Astrocyte (in vitro differentiated cells and primary cell): ENCODE measurements around the gene ANKRD45. TPM values are rescaled to one million over a fixed set of nuclear protein-coding genes. Genes with fewer than 3 reads are reported as not detected.

Source experiments
- DNase-seq: peaks from one replicate; pipeline ENCODE4 v3.0.0-alpha.2; 2010; ENCODE audit warnings: low read depth
- FAIRE-seq: peaks from 2 replicates; lab custom pipeline; 2011; peaks lifted over from hg19 to GRCh38; lab: Jason Lieb, UNC
- H2AFZ ChIP-seq: 2 replicates; pipeline ENCODE4 v1.6.0; 2012; ENCODE audit warnings: low read depth, low read length, inconsistent platforms
- H3K27ac ChIP-seq: 2 replicates; pipeline ENCODE4 v1.5.1; 2011; ENCODE audit warnings: low read depth, low read length, inconsistent platforms
- H3K27me3 ChIP-seq: 2 replicates; pipeline ENCODE4 v1.6.0; 2011; ENCODE audit warnings: low read length, inconsistent platforms; ENCODE audit not compliant: insufficient read depth
- H3K36me3 ChIP-seq: 2 replicates; pipeline ENCODE4 v1.5.1; 2011; ENCODE audit warnings: low read length, inconsistent platforms; ENCODE audit not compliant: insufficient read depth
- H3K4me1 ChIP-seq: 2 replicates; pipeline ENCODE4 v1.5.1; 2011; ENCODE audit warnings: low read length, inconsistent platforms; ENCODE audit not compliant: insufficient read depth
- H3K4me2 ChIP-seq: 2 replicates; pipeline ENCODE4 v1.6.0; 2012; ENCODE audit warnings: low read length, inconsistent platforms
- H3K4me3 ChIP-seq: 2 replicates; pipeline ENCODE4 v1.5.1; 2011; ENCODE audit warnings: low read depth, mild to moderate bottlenecking, low read length, inconsistent platforms; ENCODE audit not compliant: insufficient read depth
- H3K79me2 ChIP-seq: 2 replicates; pipeline ENCODE4 v1.6.0; 2012; ENCODE audit warnings: mild to moderate bottlenecking, low read length, inconsistent platforms; ENCODE audit not compliant: insufficient read depth
- H3K9ac ChIP-seq: 2 replicates; pipeline ENCODE4 v1.6.0; 2012; ENCODE audit warnings: mild to moderate bottlenecking, low read length, inconsistent platforms
- H3K9me3 ChIP-seq: 2 replicates; pipeline ENCODE4 v1.5.1; 2012; ENCODE audit warnings: low read depth, mild to moderate bottlenecking, low read length, inconsistent platforms; ENCODE audit not compliant: insufficient read depth
- H4K20me1 ChIP-seq: 2 replicates; pipeline ENCODE4 v1.6.0; 2012; ENCODE audit warnings: low read length, inconsistent platforms; ENCODE audit not compliant: insufficient read depth
- H3K27ac Mint-ChIP-seq: one replicate; pipeline ENCODE4 v1.8.0; 2021; ENCODE audit warnings: mild to moderate bottlenecking, mixed read lengths; ENCODE audit not compliant: unreplicated experiment
- H3K27me3 Mint-ChIP-seq: one replicate; pipeline ENCODE4 v1.8.0; 2021; ENCODE audit warnings: low read depth, mixed read lengths; ENCODE audit not compliant: unreplicated experiment
- H3K36me3 Mint-ChIP-seq: one replicate; pipeline ENCODE4 v1.8.0; 2021; ENCODE audit warnings: low read depth, mixed read lengths; ENCODE audit not compliant: unreplicated experiment
- H3K4me1 Mint-ChIP-seq: one replicate; pipeline ENCODE4 v1.8.0; 2021; ENCODE audit warnings: low read depth, mixed read lengths; ENCODE audit not compliant: unreplicated experiment
- H3K4me3 Mint-ChIP-seq: one replicate; pipeline ENCODE4 v1.8.0; 2021; ENCODE audit warnings: mild to moderate bottlenecking, moderate library complexity, mixed read lengths; ENCODE audit not compliant: unreplicated experiment
- H3K9me3 Mint-ChIP-seq: one replicate; pipeline ENCODE4 v1.8.0; 2021; ENCODE audit warnings: mild to moderate bottlenecking, mixed read lengths; ENCODE audit not compliant: unreplicated experiment
- CTCF ChIP-seq: IDR thresholded peaks from 2 replicates; pipeline ENCODE4 v1.5.1; 2011; ENCODE audit warnings: low read depth, mild to moderate bottlenecking, inconsistent platforms, low read length, moderate library complexity; ENCODE audit not compliant: insufficient read depth
- EZH2 ChIP-seq: IDR thresholded peaks from 2 replicates; pipeline ENCODE4 v1.6.1; 2012; ENCODE audit warnings: mild to moderate bottlenecking, low read length, inconsistent platforms; ENCODE audit not compliant: insufficient read depth
- total RNA-seq: library from RNA; stranded (reverse); gene quantifications from 2 replicates; pipeline ENCODE4 v1.2.1, GENCODE V29; 2021

ANKRD45 gene
- total RNA-seq, 1 donor from 2014 or later, result 1.4 TPM

GRCh38 chr1:173560285-173560880 is 109.3 kb downstream of the ANKRD45 start:
- Histone ChIP-seq H3K36me3 (no peaks in the 10 kb centered on the region), H3K4me3 (no peak overlapping the region), H3K9me3 (no peaks in the 10 kb centered on the region), H3K9ac (no peak overlapping the region), H3K4me2 (no peak overlapping the region), H3K79me2 (no peaks in the 10 kb centered on the region), H3K27ac (no peak overlapping the region), H3K4me1 (no peaks in the 10 kb centered on the region), H2AFZ (no peak overlapping the region), H4K20me1 (no peaks in the 10 kb centered on the region), H3K27me3 (no peaks in the 10 kb centered on the region)
- no peak overlapping the region for H3K27ac Mint-ChIP-seq
- H3K4me3 Mint-ChIP-seq, result no peak overlapping the region
- no peak for TF ChIP-seq EZH2
- no peak for TF ChIP-seq CTCF
- H3K9me3 Mint-ChIP-seq, result no peaks in the 10 kb centered on the region
- H3K36me3 Mint-ChIP-seq, result no peaks in the 10 kb centered on the region
- DNase-seq, result no peak
- H3K4me1 Mint-ChIP-seq, result peaks cover 1% of the 10 kb centered on the region
- no peaks in the 10 kb centered on the region for H3K27me3 Mint-ChIP-seq
- FAIRE-seq, result no peak

Other genes starting within 250 kb of the ANKRD45 start
- gene PRDX6, start 192.5 kb downstream of the ANKRD45 start, total RNA-seq, result 459 and 520 TPM in 2 replicates
- 0.54 TPM in 1 of 2 replicates, not detected in the other for gene SLC9C2, start 66.8 kb downstream of the ANKRD45 start, total RNA-seq
- gene TEX50, start 34.5 kb downstream of the ANKRD45 start, total RNA-seq, result not detected in 2 replicates
- 25.3 and 25.4 TPM in 2 replicates for gene KLHL20, start 45.1 kb upstream of the ANKRD45 start, total RNA-seq
- gene DARS2, start 154.8 kb upstream of the ANKRD45 start, total RNA-seq, result 17.4 and 17.9 TPM in 2 replicates
- gene CENPL, start 155.0 kb upstream of the ANKRD45 start, total RNA-seq, result 7.6 and 7.9 TPM in 2 replicates
- 435 and 473 TPM in 2 replicates for gene GAS5, start 198.1 kb upstream of the ANKRD45 start, total RNA-seq
- gene ZBTB37, start 198.5 kb upstream of the ANKRD45 start, total RNA-seq, result 9.9 and 10.7 TPM in 2 replicates
- not detected in 2 replicates for gene SERPINC1, start 247.5 kb upstream of the ANKRD45 start, total RNA-seq